Stimulated activated naive CD4-positive, alpha-beta T cell (primary cell): Measurements from ENCODE around the gene MBD2.
"Not testable (repeated sequence)": the region's sequence is repeated elsewhere in the genome, so short reads cannot be mapped to it uniquely, and the experiment has no call there.

Experiments
- DNase-seq, 6 experiments: peaks; one replicate each; lab custom pipeline; 2025; lab: John Stamatoyannopoulos, UW

Gene MBD2, protein sequence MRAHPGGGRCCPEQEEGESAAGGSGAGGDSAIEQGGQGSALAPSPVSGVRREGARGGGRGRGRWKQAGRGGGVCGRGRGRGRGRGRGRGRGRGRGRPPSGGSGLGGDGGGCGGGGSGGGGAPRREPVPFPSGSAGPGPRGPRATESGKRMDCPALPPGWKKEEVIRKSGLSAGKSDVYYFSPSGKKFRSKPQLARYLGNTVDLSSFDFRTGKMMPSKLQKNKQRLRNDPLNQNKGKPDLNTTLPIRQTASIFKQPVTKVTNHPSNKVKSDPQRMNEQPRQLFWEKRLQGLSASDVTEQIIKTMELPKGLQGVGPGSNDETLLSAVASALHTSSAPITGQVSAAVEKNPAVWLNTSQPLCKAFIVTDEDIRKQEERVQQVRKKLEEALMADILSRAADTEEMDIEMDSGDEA

DNA sequence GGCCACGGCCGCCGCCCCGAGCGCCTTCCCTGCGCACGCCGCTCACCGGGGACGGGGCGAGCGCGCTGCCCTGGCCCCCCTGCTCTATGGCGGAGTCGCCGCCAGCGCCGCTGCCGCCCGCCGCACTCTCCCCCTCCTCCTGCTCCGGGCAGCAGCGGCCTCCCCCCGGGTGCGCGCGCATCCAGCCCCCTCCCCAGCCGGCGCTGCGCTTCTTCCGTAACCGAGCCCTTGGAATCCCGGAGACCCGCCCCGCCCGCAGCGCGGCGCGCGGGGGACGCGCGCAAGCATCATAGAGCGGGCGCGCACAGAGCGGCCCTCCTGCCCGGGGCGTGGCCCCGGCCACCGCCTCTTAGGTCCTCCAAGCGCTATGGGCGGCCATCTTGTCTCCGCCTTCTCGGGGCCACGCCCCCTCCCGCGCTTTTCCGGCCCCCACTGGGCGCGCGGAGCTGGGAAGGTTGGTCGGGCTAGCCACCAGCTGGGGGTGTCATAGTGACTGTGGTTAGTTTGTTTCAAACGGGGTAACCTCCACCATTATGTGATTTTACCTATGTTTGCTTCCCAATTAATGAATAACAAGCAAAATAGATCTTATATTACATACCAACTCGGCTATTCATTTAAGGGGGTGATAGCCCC, at the start of gene MBD2:
Gene MBD2 (minus strand): TSS at position 291 of the 636 bp plus-strand sequence. CDS start 110 bp downstream, at position 181.
- DNase-seq = peak; percentile 83 to 90 (median 86)

DNA sequence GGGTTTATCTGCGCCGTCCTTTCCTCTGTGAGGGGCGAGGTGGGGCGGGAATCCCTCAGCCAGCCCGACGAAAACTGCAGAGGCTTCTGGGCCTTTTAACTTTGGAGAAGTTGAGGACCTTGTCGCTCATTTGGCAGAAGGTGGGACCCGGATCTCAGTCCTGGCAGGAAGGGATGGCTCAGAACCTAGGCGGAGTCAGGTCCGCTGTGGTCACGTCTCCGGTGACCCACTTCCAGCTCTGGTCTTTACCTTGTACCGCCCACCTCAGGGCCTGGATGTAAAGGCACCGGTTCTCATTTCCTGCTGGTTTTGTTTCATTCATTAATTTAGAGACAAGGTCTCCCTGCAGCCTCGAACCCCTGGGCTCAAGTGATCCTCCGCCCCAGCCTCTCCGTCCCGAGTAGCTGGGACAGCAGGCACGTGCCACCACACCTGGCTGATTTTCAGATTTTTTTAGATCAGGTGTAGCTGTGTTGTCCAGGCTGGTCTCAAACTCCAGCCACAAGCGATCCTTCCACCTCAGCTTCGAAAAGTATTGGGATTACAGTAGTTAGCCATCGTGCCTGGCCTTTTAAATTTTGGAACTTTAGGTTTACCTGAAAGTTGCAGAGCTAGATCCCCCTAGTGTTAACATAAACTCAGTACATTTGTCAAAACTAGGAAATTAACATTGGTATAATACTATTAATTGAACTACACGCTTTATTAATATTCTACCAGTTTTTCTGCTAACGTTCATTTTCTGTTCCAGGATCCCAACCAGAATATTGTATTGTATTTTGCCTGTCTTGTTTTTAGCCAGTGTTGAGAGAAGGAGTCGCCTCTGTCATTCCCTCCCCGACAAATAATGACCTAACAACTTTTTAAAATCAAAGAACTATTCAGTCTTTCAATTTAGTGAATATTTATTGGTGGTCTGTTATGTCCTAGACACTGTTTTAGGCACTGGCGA, 45.7 kb upstream of the MBD2 start:
- DNase-seq = peak in 3 of 6 experiments; percentile 26 to 42 (median 41)

- DNase-seq = peak in 1 of 6 experiments; percentile 18
Observed at GRCh38 chr18:54268751-54269150, 44.3 kb upstream of the MBD2 start.

- no peak for DNase-seq
Observed at GRCh38 chr18:54267701-54268100, 43.2 kb upstream of the MBD2 start.

GRCh38 chr18:54263904-54264336, 39.5 kb upstream of the MBD2 start:
- no peak for DNase-seq

DNA sequence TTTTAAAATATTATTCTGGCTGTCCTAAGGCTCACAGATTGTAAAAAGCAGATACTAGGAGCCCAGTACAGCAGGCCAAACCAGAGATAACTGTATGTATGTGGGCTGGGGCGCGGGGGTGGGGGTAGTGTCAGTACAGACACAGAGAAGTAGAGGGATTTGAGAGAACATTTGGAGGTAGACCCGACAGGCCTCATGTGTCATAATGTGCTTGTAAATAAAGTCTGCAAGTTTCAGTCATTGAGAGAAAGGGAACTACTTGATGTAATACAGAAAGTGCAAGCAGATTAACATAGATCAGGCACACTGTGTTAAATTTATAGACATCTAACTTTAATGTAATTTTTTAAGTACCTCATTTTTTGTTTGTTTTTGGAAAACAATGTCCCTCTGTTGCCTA, 37.4 kb upstream of the MBD2 start:
- DNase-seq = no peak

- DNase-seq = no peak
Observed at GRCh38 chr18:54260396-54261072, 36.1 kb upstream of the MBD2 start.

GRCh38 chr18:54257818-54258217, 33.3 kb upstream of the MBD2 start:
- DNase-seq = not testable (repeated sequence)

GRCh38 chr18:54257015-54257414, 32.5 kb upstream of the MBD2 start:
- DNase-seq = no peak

DNA sequence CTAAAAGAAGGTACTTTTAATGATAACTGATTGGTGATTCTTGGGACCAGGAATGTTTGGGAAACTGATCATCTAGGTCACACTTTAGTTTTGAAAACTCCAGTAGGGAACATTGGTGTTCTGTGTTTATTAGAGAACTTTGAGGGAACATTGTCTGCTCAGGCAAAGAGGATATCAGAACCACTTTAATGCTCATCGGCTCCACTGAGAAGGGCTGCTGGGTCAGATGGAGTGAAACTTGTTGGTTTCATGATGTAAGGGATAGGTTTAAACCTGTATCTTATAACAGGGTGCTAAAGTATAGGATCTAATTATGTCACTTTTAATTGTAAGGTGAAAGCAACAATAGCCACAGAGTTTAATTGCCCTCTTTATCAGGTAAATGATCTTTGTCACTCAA, 30.7 kb upstream of the MBD2 start:
- DNase-seq = no peak

- DNase-seq = no peak
Observed at GRCh38 chr18:54254265-54254758, 29.8 kb upstream of the MBD2 start.

DNA sequence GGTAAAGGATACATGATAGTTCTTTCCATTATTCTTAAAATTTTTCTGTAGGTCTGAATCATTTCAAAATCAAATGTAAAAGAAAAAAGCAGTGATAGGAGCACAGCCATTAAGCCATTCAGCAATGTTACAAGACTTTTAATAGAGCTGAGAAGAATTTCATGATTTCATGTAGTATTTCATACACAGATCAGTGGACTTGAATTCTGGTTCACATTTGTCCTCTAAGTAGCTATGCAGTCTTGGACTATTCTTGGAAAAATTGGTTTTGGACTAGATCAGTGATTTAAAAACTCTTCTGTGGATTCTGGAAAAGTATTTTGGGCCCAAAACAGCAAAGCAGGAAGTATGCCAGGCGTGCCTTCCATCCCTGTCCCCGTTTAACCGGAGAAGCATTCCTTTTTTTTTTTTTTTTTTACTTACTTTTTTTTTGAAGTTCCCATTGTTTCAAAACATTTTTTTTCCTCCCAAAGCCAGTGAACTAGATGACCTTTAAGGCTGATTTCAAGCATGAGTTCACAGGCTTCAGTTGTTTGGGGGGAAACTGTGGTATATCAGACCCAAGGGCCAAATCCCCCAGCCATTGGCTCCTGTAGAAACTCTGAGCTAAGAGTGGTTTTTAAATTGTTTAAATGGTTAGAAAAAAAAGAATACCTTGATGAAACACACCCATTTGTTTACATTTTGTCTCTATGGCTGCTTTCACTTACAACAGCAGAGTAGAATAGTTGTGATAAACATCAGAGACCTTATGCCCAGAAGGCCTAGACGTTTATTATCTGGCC, 27.3 kb upstream of the MBD2 start:
- DNase-seq = no peak

GRCh38 chr18:54250846-54251261, 26.4 kb upstream of the MBD2 start:
- no peak for DNase-seq

DNA sequence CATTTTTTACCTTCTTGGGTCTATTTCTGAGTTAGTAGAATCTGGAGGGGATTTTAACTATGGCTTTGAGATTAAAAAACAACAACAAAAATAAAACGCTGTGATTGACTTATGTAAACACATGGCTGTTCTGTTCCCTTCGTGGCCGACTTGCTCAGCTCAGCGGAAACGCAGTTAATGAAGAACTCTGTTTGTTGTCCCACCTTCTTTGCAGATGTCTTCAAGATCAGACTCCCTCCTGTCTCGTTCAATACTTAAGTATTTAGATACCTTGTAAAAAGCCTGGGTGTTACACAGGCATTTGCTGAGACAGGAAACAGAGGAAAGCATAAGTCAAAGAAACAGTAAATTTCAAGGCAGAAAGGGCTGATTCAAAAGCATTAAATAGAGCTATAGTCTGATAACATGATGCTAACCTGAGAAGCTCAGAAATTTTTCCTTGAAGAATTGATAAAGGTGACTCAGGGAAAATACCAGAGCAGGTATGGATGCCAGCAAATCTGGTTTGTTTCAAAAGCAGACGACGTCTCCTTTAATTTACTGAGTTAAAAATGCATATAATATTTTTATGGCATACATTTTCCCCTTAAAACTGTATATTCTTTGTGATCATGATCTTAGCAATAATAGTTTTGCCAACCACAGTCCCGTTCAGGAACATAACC, 23.2 kb upstream of the MBD2 start:
- peak in 1 of 6 experiments; percentile 24 for DNase-seq

DNA sequence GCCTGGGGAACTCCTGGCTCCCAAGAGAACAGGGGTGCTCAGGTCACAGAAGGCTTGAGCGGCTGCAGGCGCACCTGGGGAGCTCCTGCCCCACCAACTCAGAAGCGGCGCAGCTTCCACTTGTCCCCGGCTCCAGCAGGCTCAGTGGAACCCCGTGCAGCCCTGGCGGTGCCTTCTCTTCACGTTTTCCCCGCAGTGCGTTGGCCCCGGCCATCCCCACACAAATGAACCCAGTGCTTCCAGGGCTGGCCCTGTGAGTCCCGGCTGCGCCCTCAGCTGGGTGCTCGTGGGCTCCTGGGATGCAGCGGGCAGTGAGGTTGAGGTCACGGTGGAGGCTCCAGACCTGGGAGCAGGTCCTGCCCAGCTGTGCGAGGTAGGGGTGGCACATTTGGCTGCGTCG, 17.9 kb upstream of the MBD2 start:
- DNase-seq = no peak

- DNase-seq = no peak
Observed at GRCh38 chr18:54241483-54241882, 17.0 kb upstream of the MBD2 start.

GRCh38 chr18:54240629-54241107, 16.2 kb upstream of the MBD2 start:
- DNase-seq = no peak

DNA sequence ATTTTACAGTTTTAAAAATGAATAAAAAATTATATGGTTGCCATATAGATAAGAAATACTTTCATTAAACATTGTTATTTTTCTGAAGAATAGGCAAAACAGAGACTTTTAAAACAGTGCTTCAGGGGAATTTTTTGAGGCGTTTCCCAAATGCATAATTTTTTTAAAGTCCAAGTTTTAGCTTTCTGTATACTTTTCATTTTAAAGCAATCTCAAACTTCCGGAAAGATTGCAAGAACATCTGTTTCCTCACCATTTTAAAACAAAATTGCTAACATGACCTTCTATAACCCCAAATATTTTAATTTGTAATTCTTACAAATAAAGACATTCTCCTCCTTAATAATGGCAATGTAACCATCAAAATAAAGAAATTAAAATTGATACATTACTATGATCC, 15.1 kb upstream of the MBD2 start:
- DNase-seq = no peak

DNA sequence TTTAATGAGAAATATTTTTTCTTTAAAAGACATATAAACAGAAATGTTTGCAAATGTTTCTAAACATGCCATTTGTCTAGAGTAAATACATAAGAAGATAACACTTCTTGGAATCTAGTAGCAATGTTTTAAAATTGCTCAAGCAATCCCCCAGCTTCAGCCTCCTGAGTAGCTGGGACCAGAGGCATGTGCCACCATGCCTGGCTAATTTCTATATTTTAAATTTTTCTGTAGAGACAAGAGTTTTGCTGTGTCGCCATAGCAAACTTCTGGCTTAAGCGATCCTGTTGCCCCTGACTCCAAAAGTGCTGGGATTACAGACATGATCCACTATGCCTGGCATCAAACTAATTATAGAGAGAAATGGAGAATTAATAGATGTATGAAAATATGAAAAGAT, 14.6 kb upstream of the MBD2 start:
- no peak for DNase-seq
